ENCODE data around the gene ARL6IP6.
"Not testable (repeated sequence)": the region's sequence is repeated elsewhere in the genome, so short reads cannot be mapped to it uniquely, and the experiment has no call there.

ARL6IP6 gene

DNA sequence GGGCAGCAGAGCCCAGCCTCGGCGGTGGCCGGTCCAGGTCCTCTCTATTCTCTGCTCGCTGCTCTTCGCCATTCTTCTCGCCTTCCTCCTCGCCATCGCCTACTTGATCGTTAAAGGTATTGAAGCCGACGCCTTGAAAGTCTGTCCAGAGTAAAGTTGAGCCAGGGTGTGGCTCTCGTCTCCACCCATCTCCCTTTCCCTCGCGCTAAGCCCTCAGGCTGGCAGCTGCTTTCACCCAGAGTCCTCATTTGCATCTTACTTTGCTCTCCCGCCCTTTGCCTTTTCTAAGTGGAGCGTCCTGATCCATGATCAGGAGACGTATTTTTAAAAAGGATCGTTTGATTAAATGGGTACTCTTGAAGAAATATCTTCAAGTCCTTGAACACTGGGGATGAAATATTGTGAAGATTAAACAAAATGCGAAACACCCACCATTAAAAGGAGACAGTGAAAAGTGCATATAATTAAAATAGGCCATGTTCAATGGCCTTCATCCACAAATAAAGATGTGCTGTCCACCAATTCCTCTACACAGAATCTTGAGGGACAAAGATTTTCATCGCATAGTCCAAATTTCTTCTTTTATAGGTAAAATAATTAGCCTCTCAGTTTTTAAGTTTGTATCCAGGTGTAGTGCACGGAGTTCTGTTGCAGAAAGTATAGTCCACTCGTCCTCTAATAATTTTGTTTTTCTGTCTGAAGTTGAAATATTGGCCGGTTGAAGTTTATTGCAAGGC lies 657 bp downstream of the ARL6IP6 start:
- intact Hi-C loops (cut with DNase I) = loop anchor here (1.0 kb wide), 1 partner anchor 544 kb away; the partner anchor contains the start of gene STAM2

GRCh38 chr2:152720794-152721193 lies 2.4 kb downstream of the ARL6IP6 start:
- intact Hi-C loops (cut with DNase I) = no loop called here
- no peak for DNase-seq

More for the DNA sequence above, 657 bp downstream of the ARL6IP6 start:
- no peak for DNase-seq

GRCh38 chr2:152722639-152723038 lies 4.2 kb downstream of the ARL6IP6 start:
- peak in 1 of 10 donors; percentile 24 for DNase-seq
- intact Hi-C loops (cut with DNase I) = not testable (repeated sequence)

- DNase-seq = no peak
- intact Hi-C loops (cut with DNase I) = no loop called here
Observed at GRCh38 chr2:152723918-152724317, 5.5 kb downstream of the ARL6IP6 start.

- no peak for DNase-seq
- intact Hi-C loops (cut with DNase I) = loop anchor here (10.0 kb wide), 1 partner anchor 695 kb away; no protein-coding TSS in a partner anchor
Observed at GRCh38 chr2:152729844-152730243, 11.4 kb downstream of the ARL6IP6 start.

- DNase-seq = no peak
- intact Hi-C loops (cut with DNase I) = loop anchor here (10.0 kb wide), 1 partner anchor 696 kb away; no protein-coding TSS in a partner anchor
Observed at GRCh38 chr2:152730591-152731333, 12.3 kb downstream of the ARL6IP6 start.

DNA sequence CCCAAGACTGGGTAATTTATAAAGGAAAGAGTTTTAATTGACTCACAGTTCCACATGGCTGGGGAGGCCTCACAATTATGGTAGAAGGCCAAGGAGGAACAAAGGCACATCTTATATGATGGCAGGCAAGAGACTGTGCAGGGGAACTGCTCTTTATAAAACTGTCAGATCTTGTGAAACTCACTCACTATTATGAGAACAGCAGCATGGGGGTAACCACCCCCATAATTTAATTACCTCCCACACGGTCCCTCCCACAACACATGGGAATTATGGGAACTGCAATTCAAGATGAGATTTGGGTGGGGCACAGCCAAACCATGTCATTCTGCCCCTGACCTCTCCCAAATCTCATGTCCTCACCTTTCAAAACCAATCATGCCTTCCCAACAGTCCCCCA lies 19.1 kb downstream of the ARL6IP6 start:
- not testable (repeated sequence) for DNase-seq
- intact Hi-C loops (cut with DNase I) = loop anchor here (10.0 kb wide), 1 partner anchor 703 kb away; no protein-coding TSS in a partner anchor

DNA sequence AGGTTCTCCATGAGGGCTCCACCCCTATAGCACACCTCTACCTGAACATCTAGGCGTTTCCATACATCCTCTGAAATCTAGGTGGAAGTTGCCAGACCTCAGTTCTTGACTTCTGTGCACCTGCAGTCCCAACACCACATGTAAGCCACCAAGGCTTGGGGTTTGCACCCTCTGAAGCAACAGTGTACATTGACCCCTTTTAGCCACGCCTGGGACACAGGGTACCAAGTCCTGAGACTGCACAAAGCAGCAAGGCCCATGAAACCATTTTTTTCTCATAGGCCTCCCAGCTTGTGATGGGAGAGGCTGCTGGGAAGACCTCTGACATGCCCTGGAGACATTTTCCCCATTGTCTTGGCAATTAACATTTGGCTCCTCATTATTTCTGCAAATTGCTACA lies 20.0 kb downstream of the ARL6IP6 start:
- DNase-seq = no peak
- intact Hi-C loops (cut with DNase I) = loop anchor here (10.0 kb wide), 1 partner anchor 704 kb away; no protein-coding TSS in a partner anchor

DNA sequence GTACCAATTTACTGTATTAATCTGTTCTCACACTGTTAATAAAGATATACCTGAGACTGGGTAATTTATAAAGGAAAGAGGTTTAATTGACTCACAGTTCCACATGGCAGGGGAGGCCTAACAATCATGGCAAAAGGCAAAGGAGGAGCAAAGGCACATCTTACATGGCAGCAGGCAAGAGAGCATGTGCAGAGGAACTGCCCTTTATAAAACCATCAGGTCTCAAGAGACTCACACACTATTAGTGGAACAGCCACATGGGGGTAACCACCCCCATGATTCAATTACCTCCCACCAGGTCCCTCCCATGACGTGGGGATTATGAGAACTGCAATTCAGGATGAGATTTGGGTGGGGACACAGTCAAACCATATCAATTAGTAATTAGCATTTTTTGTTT lies 21.3 kb downstream of the ARL6IP6 start:
- DNase-seq = not testable (repeated sequence)
- intact Hi-C loops (cut with DNase I) = loop anchor here (5.0 to 10.0 kb wide), 3 partner anchors 562 to 775 kb away; partner anchors contain the start of gene STAM2

GRCh38 chr2:152740743-152741328 lies 22.4 kb downstream of the ARL6IP6 start:
- intact Hi-C loops (cut with DNase I) = loop anchor here (5.0 to 10.0 kb wide), 2 partner anchors 564 to 774 kb away; partner anchors contain the start of gene STAM2
- DNase-seq = no peak

DNA sequence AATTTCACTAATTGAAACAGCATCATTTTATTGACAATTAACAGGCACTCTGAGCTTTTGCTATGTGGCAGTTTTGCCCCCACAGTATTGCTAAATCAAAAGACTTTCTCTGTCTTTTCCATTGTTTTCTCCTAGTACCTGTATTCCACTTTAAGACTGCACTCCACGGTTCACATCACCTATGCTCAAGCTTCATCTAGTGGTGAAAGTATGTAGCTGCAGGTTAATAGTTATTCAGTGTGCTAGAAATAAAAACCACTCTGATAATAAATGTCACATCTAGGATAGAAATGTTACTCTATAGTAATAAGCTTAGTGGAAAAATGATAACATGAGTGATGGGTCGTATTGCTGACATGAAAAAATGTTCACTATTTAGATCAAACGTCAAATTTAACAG lies 24.6 kb downstream of the ARL6IP6 start:
- intact Hi-C loops (cut with DNase I) = loop anchor here (5.0 to 10.0 kb wide), 2 partner anchors 566 to 772 kb away; partner anchors contain the start of gene STAM2
- DNase-seq = no peak

GRCh38 chr2:152747751-152748150 lies 29.3 kb downstream of the ARL6IP6 start:
- intact Hi-C loops (cut with DNase I) = loop anchor here (10.0 kb wide), 1 partner anchor 767 kb away; no protein-coding TSS in a partner anchor
- not testable (repeated sequence) for DNase-seq

DNA sequence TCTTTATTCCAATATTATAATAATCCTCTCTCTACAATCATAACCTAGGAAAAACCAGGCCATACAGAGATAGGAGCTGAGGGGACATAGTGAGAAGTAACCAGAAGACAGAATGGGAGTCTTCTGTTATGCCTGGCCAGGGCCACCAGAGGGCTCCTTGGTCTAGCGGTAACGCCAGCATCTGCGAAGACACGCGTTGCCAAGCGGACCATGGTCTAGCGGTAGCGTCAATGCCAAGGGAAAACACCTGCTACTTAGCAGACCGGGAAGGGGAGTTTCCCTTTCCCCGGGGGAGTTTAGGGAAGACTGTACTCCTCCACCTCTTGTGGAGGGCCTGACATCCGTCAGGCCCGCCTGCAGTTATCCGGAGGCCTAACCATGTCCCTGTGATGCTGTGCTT lies 36.6 kb downstream of the ARL6IP6 start:
- intact Hi-C loops (cut with DNase I) = no loop called here
- DNase-seq = no peak

DNA sequence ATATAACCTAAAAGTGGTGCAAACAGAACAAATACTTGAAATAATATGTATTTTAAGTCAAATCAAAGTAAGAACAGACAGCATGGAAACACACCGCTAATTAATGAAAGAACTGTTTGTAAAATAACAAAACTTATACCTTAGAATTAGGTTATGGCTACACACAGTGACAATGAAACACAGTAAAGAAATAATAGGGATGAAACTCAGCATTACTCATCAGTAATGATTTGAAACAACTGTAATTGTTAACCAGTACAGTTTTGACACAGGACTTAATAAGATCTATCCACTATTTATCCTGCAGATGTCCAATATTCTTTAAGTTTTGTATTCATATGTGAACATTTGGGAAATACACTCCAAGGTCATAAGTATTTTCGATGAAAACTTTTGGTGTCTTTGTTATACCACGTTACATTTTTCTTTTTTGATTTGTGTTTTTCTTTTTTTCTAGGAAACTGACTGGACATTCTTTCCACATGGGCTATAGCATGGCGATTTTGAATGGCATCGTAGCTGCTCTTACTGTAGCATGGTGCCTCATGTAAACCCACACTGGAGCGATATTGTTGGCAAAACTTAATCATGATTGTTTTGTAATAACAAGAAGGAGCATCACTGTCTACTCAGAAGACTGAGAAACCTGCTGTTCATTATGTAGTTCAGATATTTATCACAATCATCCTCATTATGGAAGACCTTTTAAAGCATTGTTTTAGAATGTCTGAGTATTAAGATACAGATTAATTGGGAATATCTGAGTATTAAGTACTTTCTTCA lies 41.1 kb downstream of the ARL6IP6 start:
- no peak for DNase-seq
- intact Hi-C loops (cut with DNase I) = no loop called here

DNA sequence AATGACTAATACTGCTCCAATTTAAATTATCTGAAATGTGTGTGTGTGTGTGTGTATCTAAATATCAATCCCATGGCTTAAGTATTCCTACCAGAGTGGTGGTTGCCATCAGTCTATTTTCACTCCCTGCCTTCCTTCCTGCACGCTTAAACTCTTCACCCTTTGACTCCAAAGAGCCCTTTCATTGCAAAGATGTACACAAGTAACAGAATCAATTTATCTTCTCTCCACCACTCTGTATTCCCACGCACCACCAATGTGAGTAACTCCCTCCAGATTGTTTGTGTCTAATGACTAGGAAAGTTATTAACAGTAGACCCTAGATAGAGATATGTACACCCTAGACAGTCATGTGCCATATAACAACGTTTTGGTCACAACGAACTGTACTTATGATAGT lies 42.8 kb downstream of the ARL6IP6 start:
- DNase-seq = no peak
- intact Hi-C loops (cut with DNase I) = no loop called here

DNA sequence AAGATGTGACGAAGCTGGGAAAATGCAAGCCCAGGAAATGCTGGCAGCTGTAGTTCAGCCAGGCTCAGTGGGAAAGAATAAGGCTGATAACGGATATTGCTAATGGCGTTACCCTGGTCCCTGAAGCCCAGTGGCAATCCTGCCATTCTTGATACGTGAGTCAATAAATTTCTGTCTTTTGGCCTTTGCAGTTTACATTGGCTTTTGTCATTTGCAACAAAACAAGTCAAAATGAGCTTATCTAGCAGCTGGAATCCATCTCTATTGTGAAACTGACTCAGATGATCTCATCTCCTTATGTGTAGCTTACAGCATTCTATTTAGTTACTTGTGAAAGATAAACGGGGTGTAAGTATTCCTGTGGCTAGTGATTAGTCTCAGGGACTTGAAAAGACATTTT lies 43.8 kb downstream of the ARL6IP6 start:
- DNase-seq = no peak
- intact Hi-C loops (cut with DNase I) = no loop called here

- DNase-seq; intact Hi-C loops (cut with DNase I): not testable (repeated sequence)
Observed at GRCh38 chr2:152763208-152763607, 44.8 kb downstream of the ARL6IP6 start.

DNA sequence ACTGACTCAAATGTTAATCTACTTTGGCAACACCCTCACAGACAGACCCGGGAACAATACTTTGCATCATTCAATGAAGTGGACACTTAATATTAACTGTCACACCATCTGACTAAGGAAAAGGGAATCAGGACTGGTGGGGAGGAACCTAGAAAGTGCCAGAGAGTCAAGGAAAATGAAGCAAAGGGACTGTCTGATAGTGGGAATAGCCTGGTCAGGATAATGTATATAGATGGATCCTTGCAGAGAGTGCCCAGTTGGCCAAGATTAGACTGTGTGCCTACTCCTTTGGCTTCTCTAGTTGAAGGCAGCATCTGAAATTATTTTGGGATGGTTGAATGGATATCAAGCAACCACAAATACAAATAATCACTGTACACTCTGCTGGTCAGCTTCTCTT lies 45.2 kb downstream of the ARL6IP6 start:
- DNase-seq = no peak
- intact Hi-C loops (cut with DNase I) = no loop called here

- intact Hi-C loops (cut with DNase I) = no loop called here
- no peak for DNase-seq
Observed at GRCh38 chr2:152766928-152767327, 48.5 kb downstream of the ARL6IP6 start.

GRCh38 chr2:152781175-152781574 lies 62.8 kb downstream of the ARL6IP6 start:
- intact Hi-C loops (cut with DNase I) = no loop called here
- DNase-seq = peak in 1 of 10 donors; percentile 57
